ENCODE results near the gene ZNF462.

DNA sequence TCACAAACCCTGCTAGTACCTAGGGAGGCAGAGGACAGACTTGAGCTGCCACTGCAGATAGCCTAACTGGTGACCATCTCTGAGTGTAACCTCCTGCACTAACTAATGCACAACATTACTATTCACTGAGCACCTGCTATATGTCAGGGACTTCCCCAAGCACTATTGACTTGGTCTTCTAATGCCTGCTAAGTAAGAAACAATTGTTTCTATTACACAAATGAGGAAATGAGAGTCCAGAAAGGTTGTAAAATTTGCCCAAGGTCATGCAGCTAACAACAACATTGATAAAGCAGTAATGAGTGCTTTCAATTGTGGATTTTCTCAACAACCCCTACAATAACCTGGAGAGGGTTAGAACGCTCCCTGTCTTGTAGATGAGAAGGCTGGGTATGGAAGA lies 183.7 kb downstream of the ZNF462 start:
- TF ChIP-seq ZNF274 (IDR thresholded peaks at IDR 0.05; ENCODE audit: low read depth, low read length) (no peak), YY1 (IDR thresholded peaks at IDR 0.05; ENCODE audit: insufficient read depth, insufficient read length) (no peak), SUZ12 (IDR thresholded peaks at IDR 0.05; ENCODE audit: extremely low read depth, insufficient read depth, insufficient read length) (no peak)
